ENCODE results near the gene RXRG. TPM values are rescaled to one million over a fixed set of nuclear protein-coding genes. Genes with fewer than 3 reads are reported as not detected.

The RXRG gene
- total and polyA plus RNA-seq, 4 donors: 8.5 to 19.7 (median 13.8) TPM

DNA sequence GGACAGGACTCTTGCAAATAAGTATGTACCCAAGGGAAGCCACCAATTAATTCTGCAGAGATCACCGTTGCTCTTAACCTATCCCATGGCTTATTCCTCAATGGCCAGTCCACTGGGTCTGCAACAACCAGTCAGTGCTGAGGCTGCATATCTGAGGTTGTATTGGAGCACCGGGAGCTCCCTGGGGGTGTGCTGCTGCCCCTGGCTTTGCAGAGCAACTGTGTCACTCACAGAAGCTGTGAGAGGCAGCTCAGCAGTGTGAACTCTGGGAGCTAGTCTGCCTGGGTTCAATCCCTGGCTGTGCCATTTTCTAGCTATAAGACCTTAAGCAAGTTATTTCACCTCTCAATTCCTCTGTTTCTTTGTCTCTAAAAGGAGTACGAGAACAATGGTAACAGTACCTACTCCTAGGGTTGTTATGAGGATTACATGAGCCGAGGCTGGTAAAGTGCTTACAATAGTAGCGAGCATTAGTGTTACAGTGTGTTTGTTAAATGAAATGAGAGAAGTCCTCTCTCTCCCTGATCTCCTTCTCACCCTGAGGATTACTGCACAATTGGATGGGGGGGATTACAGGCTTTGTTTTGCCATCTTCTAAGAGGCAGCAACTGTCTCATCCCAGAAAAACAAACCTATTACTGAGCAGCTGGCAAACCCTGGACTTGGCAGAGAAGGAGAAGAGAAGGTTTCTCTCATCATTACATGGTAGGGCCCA, 3.6 kb downstream of the RXRG start:
- peaks cover 18% of the 10 kb centered on the region for H3K4me1 ChIP-seq (ENCODE audit: control insufficient read depth, insufficient read depth, low read length)
- WGBS (ENCODE audit: insufficient coverage): 83% methylated on average over 2 of the region's 5 CpGs
- no peak for DNase-seq (ENCODE audit: low read depth in 4 of 6, low spot score in 6 of 6)
- H3K27ac ChIP-seq (ENCODE audit: low read depth, low read length): no peak overlapping the region
- no peak overlapping the region for H3K4me3 ChIP-seq (ENCODE audit: low read depth, low read length)
- H3K27me3 ChIP-seq (ENCODE audit: control insufficient read depth, insufficient read depth, low read length): peaks cover 2% of the 10 kb centered on the region
- no peaks in the 10 kb centered on the region for H3K36me3 ChIP-seq (ENCODE audit: control insufficient read depth, insufficient read depth, low read length)
- H3K9me3 ChIP-seq (ENCODE audit: control insufficient read depth, insufficient read depth, low read length): no peaks in the 10 kb centered on the region

DNA sequence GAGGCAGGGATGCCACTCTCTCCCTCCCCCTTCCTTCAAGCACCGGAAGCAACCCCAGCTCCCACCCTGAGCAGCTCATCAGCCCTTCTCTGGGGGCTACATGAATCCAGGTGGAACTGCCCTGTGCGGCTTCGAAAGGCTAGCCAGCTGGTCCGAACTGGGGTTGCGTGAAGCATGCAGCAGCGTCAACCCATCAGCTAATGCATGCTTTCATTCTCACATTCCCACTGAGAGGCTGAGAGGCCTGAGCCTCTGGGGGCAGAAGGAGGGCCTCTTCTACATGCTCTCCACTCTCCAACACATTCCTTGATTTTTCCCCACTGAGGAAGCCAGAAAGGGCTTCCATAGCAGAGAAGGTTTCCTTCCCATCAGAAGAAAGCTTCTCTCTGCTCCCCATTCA, 5.6 kb downstream of the RXRG start:
- no peak overlapping the region for H3K27ac ChIP-seq (ENCODE audit: low read depth, low read length)
- H3K27me3 ChIP-seq (ENCODE audit: control insufficient read depth, insufficient read depth, low read length): no peaks in the 10 kb centered on the region
- peaks cover 21% of the 10 kb centered on the region for H3K4me1 ChIP-seq (ENCODE audit: control insufficient read depth, insufficient read depth, low read length)
- peak in 1 of 6 donors; percentile 38 for DNase-seq (ENCODE audit: low read depth in 4 of 6, low spot score in 6 of 6)
- 51% methylated on average over 6 of the region's 6 CpGs for WGBS (ENCODE audit: insufficient coverage)
- no peaks in the 10 kb centered on the region for H3K9me3 ChIP-seq (ENCODE audit: control insufficient read depth, insufficient read depth, low read length)
- no peak overlapping the region for H3K4me3 ChIP-seq (ENCODE audit: low read depth, low read length)
- no peaks in the 10 kb centered on the region for H3K36me3 ChIP-seq (ENCODE audit: control insufficient read depth, insufficient read depth, low read length)

DNA sequence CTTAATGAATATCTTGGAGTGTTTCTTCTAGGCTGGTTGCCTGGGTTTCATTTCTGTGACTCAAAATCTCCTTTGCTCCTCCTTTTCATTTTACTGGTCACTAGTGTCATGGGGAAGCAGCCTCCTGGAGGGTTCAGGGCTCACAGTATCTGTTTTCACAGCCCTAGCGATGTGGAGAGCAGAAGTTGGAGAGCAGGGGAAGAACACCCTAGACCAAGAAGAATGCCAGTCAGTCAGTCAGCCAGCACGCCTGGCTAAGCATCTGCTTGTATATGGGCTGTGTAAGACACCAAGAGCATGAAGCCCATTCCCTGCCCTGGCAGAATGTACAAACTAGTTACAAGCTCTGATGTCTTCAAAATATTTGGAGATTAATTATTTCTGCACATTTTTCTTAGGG, 7.9 kb downstream of the RXRG start:
- Histone ChIP-seq H3K27ac (ENCODE audit: low read depth, low read length) (no peak overlapping the region), H3K9me3 (ENCODE audit: control insufficient read depth, insufficient read depth, low read length) (no peaks in the 10 kb centered on the region), H3K36me3 (ENCODE audit: control insufficient read depth, insufficient read depth, low read length) (no peaks in the 10 kb centered on the region), H3K27me3 (ENCODE audit: control insufficient read depth, insufficient read depth, low read length) (no peaks in the 10 kb centered on the region), H3K4me1 (ENCODE audit: control insufficient read depth, insufficient read depth, low read length) (peaks cover 18% of the 10 kb centered on the region), H3K4me3 (ENCODE audit: low read depth, low read length) (no peak overlapping the region)
- WGBS (ENCODE audit: insufficient coverage): 50% methylated on average over 2 of the region's 2 CpGs
- DNase-seq (ENCODE audit: low read depth in 4 of 6, low spot score in 6 of 6): no peak

DNA sequence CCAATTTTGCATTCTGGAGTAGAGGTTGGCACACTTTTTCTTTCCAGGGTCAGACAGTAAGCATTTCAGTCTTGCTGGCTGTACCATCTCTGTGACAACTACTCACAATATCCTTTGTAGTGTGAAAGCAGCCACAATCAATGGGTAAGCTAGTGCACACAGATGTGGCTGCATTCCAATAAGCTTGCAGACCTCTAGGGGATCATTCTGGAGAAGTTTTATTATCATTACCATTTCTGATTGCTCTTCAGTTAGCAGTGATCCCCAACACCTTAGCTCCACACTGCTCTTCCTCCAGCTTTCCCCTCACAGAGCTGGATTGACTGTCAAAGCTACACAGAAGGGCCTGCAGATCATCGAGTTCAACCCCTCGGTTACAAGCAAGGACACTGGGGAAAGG, 9.1 kb downstream of the RXRG start:
- Histone ChIP-seq H3K4me3 (ENCODE audit: low read depth, low read length) (no peak overlapping the region), H3K27me3 (ENCODE audit: control insufficient read depth, insufficient read depth, low read length) (no peaks in the 10 kb centered on the region), H3K27ac (ENCODE audit: low read depth, low read length) (no peak overlapping the region), H3K36me3 (ENCODE audit: control insufficient read depth, insufficient read depth, low read length) (no peaks in the 10 kb centered on the region), H3K4me1 (ENCODE audit: control insufficient read depth, insufficient read depth, low read length) (peaks cover 18% of the 10 kb centered on the region), H3K9me3 (ENCODE audit: control insufficient read depth, insufficient read depth, low read length) (no peaks in the 10 kb centered on the region)
- WGBS (ENCODE audit: insufficient coverage): 70% methylated on average over 2 of the region's 2 CpGs
- DNase-seq (ENCODE audit: low read depth in 4 of 6, low spot score in 6 of 6): peak in 1 of 6 donors; percentile 90

DNA sequence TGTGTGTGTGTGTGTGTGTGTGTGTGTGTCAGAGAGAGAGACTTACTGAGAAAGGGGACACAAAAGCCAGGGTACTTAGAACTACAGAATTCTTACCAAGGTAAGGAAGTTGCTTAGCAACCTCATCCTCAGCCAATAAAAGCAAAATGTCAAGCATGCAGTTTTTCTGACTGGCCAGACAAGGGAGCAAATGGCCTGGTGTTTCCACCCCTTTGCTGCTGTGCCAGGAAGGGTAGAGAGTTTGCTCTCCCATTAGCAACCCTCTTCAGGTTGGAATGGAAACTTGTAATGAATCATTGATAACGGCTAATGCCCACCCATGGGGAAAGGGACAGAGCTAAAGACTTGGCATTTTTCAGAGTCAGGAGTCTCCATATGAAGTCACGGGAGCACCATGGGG, 10.6 kb downstream of the RXRG start:
- Histone ChIP-seq H3K27ac (ENCODE audit: low read depth, low read length) (peak overlapping the region; percentile 40), H3K4me1 (ENCODE audit: control insufficient read depth, insufficient read depth, low read length) (peaks cover 16% of the 10 kb centered on the region), H3K9me3 (ENCODE audit: control insufficient read depth, insufficient read depth, low read length) (no peaks in the 10 kb centered on the region), H3K4me3 (ENCODE audit: low read depth, low read length) (no peak overlapping the region), H3K36me3 (ENCODE audit: control insufficient read depth, insufficient read depth, low read length) (no peaks in the 10 kb centered on the region), H3K27me3 (ENCODE audit: control insufficient read depth, insufficient read depth, low read length) (no peaks in the 10 kb centered on the region)
- no CpG with 5 or more reads among the region's 2 CpGs for WGBS (ENCODE audit: insufficient coverage)
- peak; percentile 67 to 95 (median 78) for DNase-seq (ENCODE audit: low read depth in 4 of 6, low spot score in 6 of 6)

DNA sequence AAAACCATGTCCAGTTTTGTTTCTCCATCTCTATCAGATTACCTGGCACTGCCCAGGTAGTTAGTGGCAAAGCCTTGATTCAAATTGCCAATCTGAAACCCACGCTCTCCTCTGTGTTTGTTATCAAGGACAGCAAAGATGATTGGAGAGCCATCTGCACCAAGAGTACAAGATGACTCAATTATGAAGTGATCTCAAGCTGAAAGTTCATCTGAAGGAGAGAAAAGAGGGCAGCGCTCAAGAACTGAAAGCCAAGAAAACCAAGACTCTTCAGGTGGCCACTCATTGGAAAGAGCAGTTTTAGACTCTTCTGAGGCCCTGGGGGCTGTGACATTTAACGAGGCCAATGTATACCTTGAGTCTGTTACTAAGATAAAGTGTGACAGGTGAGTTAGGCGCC, 13.8 kb downstream of the RXRG start:
- WGBS (ENCODE audit: insufficient coverage): 90% methylated on average over 4 of the region's 4 CpGs
- no peaks in the 10 kb centered on the region for H3K27me3 ChIP-seq (ENCODE audit: control insufficient read depth, insufficient read depth, low read length)
- H3K27ac ChIP-seq (ENCODE audit: low read depth, low read length): no peak overlapping the region
- peaks cover 14% of the 10 kb centered on the region for H3K4me1 ChIP-seq (ENCODE audit: control insufficient read depth, insufficient read depth, low read length)
- H3K36me3 ChIP-seq (ENCODE audit: control insufficient read depth, insufficient read depth, low read length): no peaks in the 10 kb centered on the region
- no peaks in the 10 kb centered on the region for H3K9me3 ChIP-seq (ENCODE audit: control insufficient read depth, insufficient read depth, low read length)
- DNase-seq (ENCODE audit: low read depth in 4 of 6, low spot score in 6 of 6): no peak
- H3K4me3 ChIP-seq (ENCODE audit: low read depth, low read length): no peak overlapping the region

DNA sequence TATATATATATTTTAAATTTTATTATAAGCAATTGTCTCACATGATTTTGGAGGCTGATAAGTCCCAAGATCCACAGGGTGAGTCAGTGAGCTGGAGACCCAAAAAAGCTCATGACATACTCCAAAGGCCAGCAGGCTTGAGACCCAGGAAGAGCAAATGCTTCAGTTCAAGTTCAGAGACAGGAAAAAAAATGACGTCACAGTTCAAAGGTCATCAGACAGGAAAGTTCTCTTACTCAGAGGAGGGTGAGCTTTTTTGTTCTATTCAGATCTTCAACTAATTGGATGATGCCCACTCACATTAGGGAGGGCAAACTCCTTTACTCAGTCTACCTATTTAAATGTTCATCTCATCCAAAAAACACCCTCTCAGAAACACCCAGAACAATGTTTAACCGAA, 18.2 kb downstream of the RXRG start:
- no CpG with 5 or more reads among the region's 2 CpGs for WGBS (ENCODE audit: insufficient coverage)
- no peak overlapping the region for H3K4me3 ChIP-seq (ENCODE audit: low read depth, low read length)
- no peaks in the 10 kb centered on the region for H3K27me3 ChIP-seq (ENCODE audit: control insufficient read depth, insufficient read depth, low read length)
- DNase-seq (ENCODE audit: low read depth in 4 of 6, low spot score in 6 of 6): no peak
- no peak overlapping the region for H3K27ac ChIP-seq (ENCODE audit: low read depth, low read length)
- no peaks in the 10 kb centered on the region for H3K36me3 ChIP-seq (ENCODE audit: control insufficient read depth, insufficient read depth, low read length)
- peaks cover 13% of the 10 kb centered on the region for H3K4me1 ChIP-seq (ENCODE audit: control insufficient read depth, insufficient read depth, low read length)
- H3K9me3 ChIP-seq (ENCODE audit: control insufficient read depth, insufficient read depth, low read length): no peaks in the 10 kb centered on the region

DNA sequence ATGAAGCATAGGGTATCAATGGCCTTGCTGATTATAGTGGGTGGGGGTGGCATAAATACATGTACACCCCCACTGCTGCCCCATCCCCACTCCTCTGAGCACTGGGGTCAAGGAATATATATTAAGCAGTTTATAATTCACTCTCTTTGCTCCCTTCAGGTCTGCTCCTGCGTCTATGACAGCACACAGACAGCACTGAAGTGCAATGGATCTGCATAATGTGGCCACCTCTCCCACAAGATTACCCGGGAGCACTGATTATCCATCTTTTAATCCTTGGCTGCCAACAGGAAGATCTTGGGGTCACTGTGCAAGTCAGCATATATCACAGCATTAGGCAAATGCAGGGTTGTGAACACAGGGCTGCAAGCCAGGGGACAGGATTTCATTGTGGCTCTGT, 19.3 kb downstream of the RXRG start:
- no peak overlapping the region for H3K27ac ChIP-seq (ENCODE audit: low read depth, low read length)
- H3K4me3 ChIP-seq (ENCODE audit: low read depth, low read length): no peak overlapping the region
- 51% methylated on average over 2 of the region's 2 CpGs for WGBS (ENCODE audit: insufficient coverage)
- no peak for DNase-seq (ENCODE audit: low read depth in 4 of 6, low spot score in 6 of 6)
- H3K36me3 ChIP-seq (ENCODE audit: control insufficient read depth, insufficient read depth, low read length): no peaks in the 10 kb centered on the region
- H3K9me3 ChIP-seq (ENCODE audit: control insufficient read depth, insufficient read depth, low read length): no peaks in the 10 kb centered on the region
- H3K27me3 ChIP-seq (ENCODE audit: control insufficient read depth, insufficient read depth, low read length): no peaks in the 10 kb centered on the region
- H3K4me1 ChIP-seq (ENCODE audit: control insufficient read depth, insufficient read depth, low read length): peaks cover 13% of the 10 kb centered on the region

DNA sequence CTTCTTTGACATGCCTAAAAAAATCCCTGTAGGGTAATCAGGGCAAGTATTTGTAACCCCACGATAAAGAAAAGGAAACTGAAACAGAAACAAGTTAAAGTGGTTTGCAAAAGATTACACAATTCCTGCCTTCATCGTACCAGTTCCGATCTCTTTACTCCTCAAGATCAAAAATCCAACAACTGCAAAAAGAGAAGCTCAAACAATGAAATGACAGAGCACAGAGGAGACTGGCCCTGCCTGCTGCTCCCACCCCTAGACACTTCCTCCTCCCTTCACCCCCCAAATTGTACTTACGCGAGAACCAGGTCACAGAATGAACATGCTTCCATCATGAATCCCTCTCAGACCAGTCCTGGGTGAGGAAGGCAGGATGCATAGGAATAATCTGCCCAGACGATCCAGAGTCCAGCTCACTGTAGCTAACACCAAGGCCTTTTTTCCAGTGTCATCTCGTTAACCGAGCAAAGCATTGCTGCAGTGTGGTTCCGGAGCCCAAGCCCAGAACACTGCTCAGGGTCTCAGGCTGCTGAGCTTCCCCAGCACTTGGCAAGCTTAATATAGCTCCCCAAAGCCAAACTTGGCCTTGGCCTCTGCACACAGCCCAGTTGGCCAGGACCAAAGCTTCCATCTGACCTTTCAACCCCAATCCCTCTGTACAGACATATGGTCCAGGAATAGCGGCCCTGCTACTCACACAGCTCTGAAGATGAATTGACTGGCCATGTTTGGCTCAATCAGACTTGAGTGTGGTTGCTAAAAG, 20.3 kb downstream of the RXRG start:
- no peak overlapping the region for H3K27ac ChIP-seq (ENCODE audit: low read depth, low read length)
- DNase-seq (ENCODE audit: low read depth in 4 of 6, low spot score in 6 of 6): peak in 1 of 6 donors; percentile 35
- no peaks in the 10 kb centered on the region for H3K27me3 ChIP-seq (ENCODE audit: control insufficient read depth, insufficient read depth, low read length)
- H3K4me3 ChIP-seq (ENCODE audit: low read depth, low read length): no peak overlapping the region
- 71% methylated on average over 7 of the region's 10 CpGs for WGBS (ENCODE audit: insufficient coverage)
- H3K36me3 ChIP-seq (ENCODE audit: control insufficient read depth, insufficient read depth, low read length): no peaks in the 10 kb centered on the region
- no peaks in the 10 kb centered on the region for H3K9me3 ChIP-seq (ENCODE audit: control insufficient read depth, insufficient read depth, low read length)
- peaks cover 13% of the 10 kb centered on the region for H3K4me1 ChIP-seq (ENCODE audit: control insufficient read depth, insufficient read depth, low read length)

DNA sequence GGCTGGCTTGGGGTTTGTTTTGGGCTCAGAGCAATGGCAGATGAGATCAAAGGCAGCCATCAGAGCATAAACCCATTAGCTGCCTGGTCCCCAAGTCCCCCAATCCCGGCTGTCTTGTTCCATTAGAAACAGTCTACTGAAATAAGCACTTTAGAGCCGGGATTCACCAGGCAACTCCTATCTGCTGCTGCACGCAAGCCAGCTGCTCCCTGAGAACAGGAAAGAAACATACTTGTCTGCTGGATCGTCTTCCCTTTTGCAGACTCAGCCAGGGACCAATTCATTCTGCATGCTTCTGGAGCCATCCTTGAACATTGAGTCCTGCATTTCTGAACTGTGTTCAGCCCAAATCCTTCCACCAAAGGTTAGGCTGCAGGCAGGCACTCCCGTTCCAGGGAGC, 21.8 kb downstream of the RXRG start:
- no peaks in the 10 kb centered on the region for H3K36me3 ChIP-seq (ENCODE audit: control insufficient read depth, insufficient read depth, low read length)
- no peak overlapping the region for H3K4me3 ChIP-seq (ENCODE audit: low read depth, low read length)
- H3K4me1 ChIP-seq (ENCODE audit: control insufficient read depth, insufficient read depth, low read length): peaks cover 13% of the 10 kb centered on the region
- DNase-seq (ENCODE audit: low read depth in 4 of 6, low spot score in 6 of 6): peak in 1 of 6 donors; percentile 57
- no peaks in the 10 kb centered on the region for H3K27me3 ChIP-seq (ENCODE audit: control insufficient read depth, insufficient read depth, low read length)
- no peaks in the 10 kb centered on the region for H3K9me3 ChIP-seq (ENCODE audit: control insufficient read depth, insufficient read depth, low read length)
- 61% methylated on average over 5 of the region's 5 CpGs for WGBS (ENCODE audit: insufficient coverage)
- H3K27ac ChIP-seq (ENCODE audit: low read depth, low read length): no peak overlapping the region

All from spinal cord (tissue), 10 donors.